GM18870 (cell line): Measurements from ENCODE around the gene TUSC2.

Experiments used
- ATAC-seq: cut with Tn5 transposase; IDR thresholded peaks from one replicate; pipeline ENCODE4 v1.9.1; 2021; ENCODE audit warnings: moderate library complexity; ENCODE audit not compliant: unreplicated experiment

Gene TUSC2

DNA sequence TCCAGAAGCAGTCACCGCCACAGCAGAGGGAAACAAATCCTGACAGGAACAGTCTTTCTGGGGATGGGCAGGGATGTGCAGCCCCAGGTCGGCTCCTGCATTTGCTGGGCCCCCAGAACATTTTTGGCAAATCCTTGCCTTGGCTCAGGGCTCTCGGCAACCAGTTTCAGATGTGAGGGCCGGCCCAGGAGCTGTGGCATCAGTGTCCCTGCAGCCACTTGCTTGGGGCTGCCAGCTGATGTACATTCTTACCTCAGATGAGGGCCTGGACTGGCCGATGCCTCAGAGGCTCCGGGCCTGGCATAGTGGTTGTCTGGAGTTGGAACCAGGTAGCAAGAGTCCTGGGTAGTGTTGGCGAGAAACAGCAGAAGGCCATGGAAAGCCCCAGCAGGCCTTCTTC lies 26.8 kb upstream of the TUSC2 start:
- ATAC-seq, result no peak

DNA sequence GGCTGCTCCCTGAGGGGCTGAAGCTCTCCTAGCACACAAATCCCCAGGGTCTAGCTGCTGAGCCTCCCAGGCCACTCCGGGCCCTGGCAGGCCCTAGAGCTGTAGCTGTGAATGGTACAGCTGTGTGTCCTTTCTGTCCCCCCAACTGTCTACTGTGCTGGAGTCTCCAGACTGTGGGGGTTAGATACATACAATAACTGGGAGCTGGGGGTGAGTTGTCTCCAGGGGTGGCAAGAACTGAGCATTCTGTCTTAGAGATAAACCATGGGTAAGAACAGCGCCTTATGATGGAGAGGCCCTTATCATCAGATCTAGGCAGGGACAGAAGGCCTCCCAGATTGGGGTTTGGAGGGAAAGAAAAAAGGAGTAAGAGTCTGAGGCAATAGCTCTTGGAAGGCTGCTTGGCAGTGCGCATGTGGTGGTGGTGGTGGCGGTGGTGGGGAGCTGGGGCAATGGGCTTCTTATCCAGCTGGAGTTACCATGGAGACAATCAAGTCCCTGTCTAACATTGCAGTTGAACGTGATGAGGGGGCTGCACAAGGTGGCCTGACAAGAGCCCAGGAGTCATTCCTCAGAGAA lies 26.3 kb upstream of the TUSC2 start:
- no peak for ATAC-seq

- no peak for ATAC-seq
Measured at GRCh38 chr3:50353245-50354004, 25.4 kb upstream of the TUSC2 start.

DNA sequence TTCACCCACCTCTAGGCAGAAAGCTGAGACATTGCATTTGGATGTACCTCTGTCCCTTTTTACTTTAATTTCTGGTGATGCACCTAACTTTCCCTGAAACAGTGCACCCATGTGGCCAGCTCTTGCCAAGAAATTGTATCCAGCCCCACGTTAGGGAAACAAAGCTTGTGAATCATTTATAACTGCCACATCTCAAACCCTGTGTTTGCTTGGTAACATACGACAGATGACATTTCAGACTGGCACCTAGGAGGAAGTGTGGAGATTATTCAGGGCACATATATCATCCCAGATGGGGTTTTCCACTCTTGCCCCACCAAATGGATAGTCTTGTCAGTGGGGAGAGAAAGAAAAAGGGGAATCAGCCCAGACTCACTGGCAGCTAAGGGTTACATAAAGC lies 24.8 kb upstream of the TUSC2 start:
- ATAC-seq, result no peak

GRCh38 chr3:50351323-50351697 lies 23.3 kb upstream of the TUSC2 start:
- ATAC-seq, result no peak

GRCh38 chr3:50350527-50351322 lies 22.7 kb upstream of the TUSC2 start, which contains the start of the genes CYB561D2 and NPRL2:
Gene CYB561D2, plus strand, starts transcription at chr3:50350862. Its CDS starts 572 bp downstream, at chr3:50351434.
Gene NPRL2, minus strand, starts transcription at chr3:50350775. Its CDS starts 123 bp downstream, at chr3:50350652.
- peak; percentile 75 for ATAC-seq

DNA sequence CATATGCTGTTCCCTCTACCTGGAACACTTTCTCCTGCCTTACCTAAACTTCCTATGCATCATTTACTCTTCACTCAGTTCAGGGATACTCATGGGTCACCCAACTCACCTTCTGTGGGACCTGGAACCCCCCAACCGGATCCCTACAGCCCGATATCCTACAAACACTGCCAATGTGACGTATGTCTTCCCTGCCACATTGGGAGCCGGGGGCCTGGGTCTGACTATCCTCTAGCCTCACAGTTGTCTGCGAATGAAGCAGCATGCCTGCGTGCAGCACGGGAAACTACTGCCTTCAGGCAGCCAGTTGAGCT lies 22.1 kb upstream of the TUSC2 start:
- ATAC-seq, result no peak

DNA sequence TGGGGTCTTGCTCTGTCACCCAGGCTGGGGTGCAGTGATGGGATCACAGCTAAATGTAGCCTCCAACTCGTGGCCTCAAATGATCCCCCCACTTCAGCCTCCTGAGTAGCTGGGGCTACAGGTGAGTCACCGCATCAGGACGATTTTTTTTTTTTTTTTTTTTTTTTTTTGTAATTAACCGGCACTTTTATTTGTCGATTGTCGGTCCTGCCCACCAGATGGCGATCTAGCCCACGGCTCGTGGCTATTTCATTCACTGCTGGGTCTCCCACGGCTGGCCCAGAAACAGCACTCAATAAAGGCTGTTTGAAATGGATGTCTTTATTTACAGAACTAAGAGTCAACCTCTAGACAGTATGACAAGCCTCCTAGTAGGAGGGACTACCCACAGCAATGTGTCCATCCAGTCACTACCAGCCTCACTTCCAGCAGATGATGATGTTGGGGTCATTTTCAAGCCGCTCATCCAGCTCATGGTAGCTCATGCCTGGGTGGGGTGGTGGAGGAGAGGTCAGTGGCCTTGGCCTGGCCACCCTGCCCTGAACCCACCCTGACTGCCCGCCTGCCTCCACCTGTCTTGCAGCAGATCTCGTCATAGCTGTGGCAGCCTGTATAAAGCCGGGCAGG lies 19.3 kb upstream of the TUSC2 start:
- no peak for ATAC-seq

- ATAC-seq, result no peak
Measured at GRCh38 chr3:50345586-50346234, 17.7 kb upstream of the TUSC2 start, which contains the start of gene ZMYND10. Gene ZMYND10, minus strand, starts transcription at chr3:50345732. Its CDS starts 153 bp downstream, at chr3:50345579.

DNA sequence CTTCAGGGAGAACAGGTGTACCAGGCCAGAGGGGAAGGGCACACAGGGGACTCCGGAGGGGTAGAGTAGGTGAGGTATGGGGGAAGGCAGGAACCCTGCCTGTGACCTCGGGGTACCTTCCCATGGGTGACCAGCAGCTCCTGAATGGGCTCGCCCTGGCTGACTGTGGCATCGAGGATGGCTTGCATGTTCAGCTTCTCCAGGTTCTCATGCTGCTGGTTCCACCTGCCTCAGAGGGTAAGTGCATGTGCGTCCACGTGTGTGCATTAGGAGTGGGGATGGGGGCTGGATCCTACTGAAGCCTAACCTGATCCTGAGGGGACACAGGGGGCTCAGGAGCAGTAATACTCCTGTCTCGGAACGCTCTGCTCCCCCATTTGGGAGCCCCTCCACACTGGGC lies 17.0 kb upstream of the TUSC2 start:
- no peak for ATAC-seq

GRCh38 chr3:50342813-50343633 lies 15.0 kb upstream of the TUSC2 start:
- ATAC-seq, result no peak

- no peak for ATAC-seq
Measured at GRCh38 chr3:50341996-50342650, 14.1 kb upstream of the TUSC2 start.

DNA sequence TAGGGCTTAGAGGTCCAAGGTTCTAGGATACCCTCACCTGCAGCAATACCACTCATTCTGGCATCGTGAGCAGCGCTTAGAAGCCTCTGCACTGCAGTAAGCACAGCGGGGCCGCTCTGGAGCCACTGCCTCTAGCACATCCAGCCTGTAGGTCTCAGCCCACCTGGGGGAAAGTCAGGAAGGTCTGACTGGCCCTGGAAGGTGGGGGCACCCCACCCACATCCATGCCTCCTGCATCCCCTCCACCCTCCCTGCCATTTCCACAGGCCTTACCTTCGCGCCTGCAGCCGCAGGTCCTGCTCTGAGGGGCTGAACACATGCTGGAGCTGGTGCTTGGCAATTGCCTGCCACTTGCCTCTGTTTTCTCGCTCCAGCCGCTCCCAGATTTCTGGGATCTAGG lies 13.5 kb upstream of the TUSC2 start:
- ATAC-seq, result no peak

DNA sequence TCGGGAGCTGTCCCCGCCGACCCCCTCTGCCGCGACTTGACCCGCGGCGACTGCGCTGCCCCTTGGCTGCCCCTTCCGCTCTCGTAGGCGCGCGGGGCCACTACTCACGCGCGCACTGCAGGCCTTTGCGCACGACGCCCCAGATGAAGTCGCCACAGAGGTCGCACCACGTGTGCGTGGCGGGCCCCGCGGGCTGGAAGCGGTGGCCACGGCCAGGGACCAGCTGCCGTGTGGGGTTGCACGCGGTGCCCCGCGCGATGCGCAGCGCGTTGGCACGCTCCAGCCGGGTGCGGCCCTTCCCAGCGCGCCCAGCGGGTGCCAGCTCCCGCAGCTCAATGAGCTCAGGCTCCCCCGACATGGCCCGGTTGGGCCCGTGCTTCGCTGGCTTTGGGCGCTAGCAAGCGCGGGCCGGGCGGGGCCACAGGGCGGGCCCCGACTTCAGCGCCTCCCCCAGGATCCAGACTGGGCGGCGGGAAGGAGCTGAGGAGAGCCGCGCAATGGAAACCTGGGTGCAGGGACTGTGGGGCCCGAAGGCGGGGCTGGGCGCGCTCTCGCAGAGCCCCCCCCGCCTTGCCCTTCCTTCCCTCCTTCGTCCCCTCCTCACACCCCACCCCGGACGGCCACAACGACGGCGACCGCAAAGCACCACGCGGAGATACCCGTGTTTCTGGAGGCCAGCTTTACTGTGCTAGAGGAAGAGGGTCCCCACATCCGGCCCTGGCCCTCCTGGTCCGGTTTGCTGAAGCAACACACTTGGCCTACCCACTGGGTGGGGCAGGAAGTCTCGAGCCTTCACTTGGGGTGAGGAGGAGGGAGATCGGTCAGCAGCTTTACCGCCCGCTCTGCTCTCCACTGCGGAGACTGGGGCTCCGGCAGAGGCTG lies 12.7 kb upstream of the TUSC2 start, which contains the start of gene RASSF1:
Gene RASSF1, minus strand, starts transcription at position 389 of the 882 bp plus-strand sequence. Its CDS starts 31 bp downstream, at position 358.
- ATAC-seq, result no peak

DNA sequence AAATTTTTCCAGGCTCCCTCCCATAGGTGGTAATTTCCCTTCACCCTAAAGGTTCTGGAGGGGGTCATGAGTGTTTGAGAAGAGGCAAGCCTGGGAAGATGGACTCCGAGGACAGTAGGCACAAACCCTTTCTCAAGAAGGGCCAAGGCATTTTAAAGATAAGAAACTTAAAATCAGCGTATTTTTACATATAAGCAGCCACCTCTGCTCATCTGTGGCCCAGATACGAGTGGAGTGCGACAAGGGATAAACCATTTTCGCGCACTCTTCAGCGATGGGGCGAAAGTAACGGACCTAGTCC lies 12.1 kb upstream of the TUSC2 start:
- ATAC-seq, result no peak

- ATAC-seq, result no peak
Measured at GRCh38 chr3:50339485-50340146, 11.6 kb upstream of the TUSC2 start.

GRCh38 chr3:50338965-50339364 lies 10.9 kb upstream of the TUSC2 start:
- ATAC-seq, result no peak
